Lung (tissue), 12 donors: ENCODE results near the gene EIF4E1B. TPM values are rescaled to one million over a fixed set of nuclear protein-coding genes. Genes with fewer than 3 reads are reported as not detected.

Experiments
- ATAC-seq: fragments of 200-7000 bp; cut with Tn5 transposase; one replicate; pipeline ENCODE4 v1.9.1; 2020; ENCODE audit warnings: moderate number of reproducible peaks; ENCODE audit not compliant: insufficient read depth, low FRiP score
- DNase-seq, 3 donors: peaks; one replicate each; pipeline ENCODE4 v3.0.0-alpha.2; 2013 to 2017
- H3K27ac ChIP-seq, 2 donors: one replicate each; pipeline ENCODE4 v1.5.1; 2013; ENCODE audit warnings: mild to moderate bottlenecking in 2 of 2, moderate library complexity in 2 of 2, control low read depth in 1 of 2, inconsistent platforms in 1 of 2, low read depth in 1 of 2, low read length in 1 of 2
- H3K27me3 ChIP-seq, 3 donors: one replicate each; pipeline ENCODE4 v1.5.1; 2013; ENCODE audit warnings: low read length in 2 of 3; ENCODE audit not compliant: control insufficient read depth in 3 of 3, insufficient read depth in 3 of 3
- H3K36me3 ChIP-seq, 4 donors: one replicate each; pipeline ENCODE4 v1.5.1; 2013; ENCODE audit warnings: low read length in 4 of 4, mild to moderate bottlenecking in 1 of 4, moderate library complexity in 1 of 4; ENCODE audit not compliant: control insufficient read depth in 4 of 4, insufficient read depth in 4 of 4
- H3K4me1 ChIP-seq, 5 donors: one replicate each; pipeline ENCODE4 v1.5.1; 2013; ENCODE audit warnings: low read length in 5 of 5, mild to moderate bottlenecking in 2 of 5, moderate library complexity in 1 of 5; ENCODE audit not compliant: control insufficient read depth in 5 of 5, insufficient read depth in 5 of 5
- H3K4me3 ChIP-seq: one replicate; pipeline ENCODE4 v1.5.1; 2013; ENCODE audit warnings: mild to moderate bottlenecking, control low read depth, moderate library complexity
- H3K9ac ChIP-seq, 2 donors: one replicate each; pipeline ENCODE4 v1.5.1; 2013; ENCODE audit warnings: low read length in 2 of 2, control low read depth in 1 of 2; ENCODE audit not compliant: insufficient read depth in 1 of 2
- H3K9me3 ChIP-seq, 4 donors: one replicate each; pipeline ENCODE4 v1.5.1; 2013; ENCODE audit warnings: low read length in 3 of 4, mild to moderate bottlenecking in 1 of 4, moderate library complexity in 1 of 4; ENCODE audit not compliant: control insufficient read depth in 4 of 4, insufficient read depth in 3 of 4
- CTCF ChIP-seq: IDR thresholded peaks from 2 replicates; pipeline ENCODE4 v1.5.1; 2012; ENCODE audit warnings: mild to moderate bottlenecking; ENCODE audit errors: control extremely low read depth, extremely low read depth
- WGBS, 2 donors: extraction: QIAGEN DNeasy Blood & Tissue Kit; methylation state at CpG; one replicate each; pipeline ENCODE4 v1.1.7; 2013; 5-methylcytosine and 5-hydroxymethylcytosine counted together
- polyA plus RNA-seq, 2 donors: library from polyadenylated mRNA; stranded (reverse); fragments of 200-250 nt; gene quantifications; one replicate each; pipeline ENCODE4 v1.2.1, GENCODE V29; 2013
- total RNA-seq, 2 donors: library from RNA; depleted of rRNA in 1 of 2; stranded (reverse); fragments of >200 nt in 1 of 2; gene quantifications; one replicate each; pipeline ENCODE4 v1.2.1, GENCODE V29; 2014 to 2021
- donor health status: control.
- donor health status: control.
- donor health status: Bipolar disorder and iron deficiency.
- donor health status: healthy.
- donor health status: DM: yes; HTN: yes; CAD: no.

Gene EIF4E1B
- total and polyA plus RNA-seq, 4 donors: not detected

- TF ChIP-seq CTCF: no peak
- Histone ChIP-seq H3K27me3 (no peaks in the 10 kb centered on the region), H3K9me3 (no peaks in the 10 kb centered on the region), H3K27ac (no peak overlapping the region), H3K4me1 (peaks cover 0 to 7% (median 0%) of the 10 kb centered on the region in 5 donors), H3K36me3 (peaks cover 0 to 29% (median 15%) of the 10 kb centered on the region in 4 donors), H3K9ac (no peak overlapping the region), H3K4me3 (no peak overlapping the region)
- DNase-seq (no peak), ATAC-seq (no peak)
- 94 to 96% methylated on average over 14 of the region's 14 CpGs for WGBS, 2 donors
Observed at GRCh38 chr5:176654856-176655255, 24.4 kb downstream of the EIF4E1B start.

GRCh38 chr5:176656467-176656990, 26.1 kb downstream of the EIF4E1B start:
- H3K9ac ChIP-seq: no peak overlapping the region
- peaks cover 0 to 29% (median 15%) of the 10 kb centered on the region in 4 donors for H3K36me3 ChIP-seq
- no peak overlapping the region for H3K27ac ChIP-seq
- no peaks in the 10 kb centered on the region for H3K9me3 ChIP-seq
- no peak for DNase-seq
- H3K4me3 ChIP-seq: no peak overlapping the region
- H3K27me3 ChIP-seq: no peaks in the 10 kb centered on the region
- no peak for ATAC-seq
- WGBS, 2 donors: 89 to 92% methylated on average over 12 to 13 of the region's 13 CpGs
- no peak for TF ChIP-seq CTCF
- H3K4me1 ChIP-seq: peaks cover 0 to 9% (median 0%) of the 10 kb centered on the region in 5 donors

GRCh38 chr5:176658007-176658599, 27.6 kb downstream of the EIF4E1B start:
- Histone ChIP-seq H3K4me1 (peaks cover 0 to 9% (median 0%) of the 10 kb centered on the region in 5 donors), H3K27me3 (no peaks in the 10 kb centered on the region), H3K36me3 (peaks cover 0 to 29% (median 10%) of the 10 kb centered on the region in 4 donors), H3K9me3 (no peaks in the 10 kb centered on the region), H3K27ac (no peak overlapping the region), H3K9ac (no peak overlapping the region), H3K4me3 (no peak overlapping the region)
- DNase-seq (peak; percentile 68 to 77 (median 71)), ATAC-seq (peak; percentile 78)
- TF ChIP-seq CTCF: peak; percentile 57
- WGBS, 2 donors: 52 to 53% methylated on average over 14 of the region's 14 CpGs
